Osteoblast (primary cell): ENCODE results near the gene DIP2C. TPM values are rescaled to one million over a fixed set of nuclear protein-coding genes. Genes with fewer than 3 reads are reported as not detected.
A peak's percentile ranks its signal among the peaks of the same experiment; 100 is the strongest.

ENCODE experiments used
- DNase-seq: peaks from one replicate; pipeline ENCODE4 v3.0.0; 2011; ENCODE audit warnings: low spot score, mixed read lengths; ENCODE audit not compliant: insufficient read length; ENCODE audit errors: missing footprints
- H2AFZ ChIP-seq: 2 replicates; pipeline ENCODE4 v1.6.0; 2011; ENCODE audit warnings: mild to moderate bottlenecking, low read length
- H3K27ac ChIP-seq: 2 replicates; pipeline ENCODE4 v1.5.1; 2011; ENCODE audit warnings: mild to moderate bottlenecking, low read depth, low read length, moderate library complexity
- H3K27me3 ChIP-seq: 2 replicates; pipeline ENCODE4 v1.6.0; 2012; ENCODE audit warnings: mild to moderate bottlenecking, control low read depth, inconsistent platforms, low read length, moderate library complexity; ENCODE audit not compliant: insufficient read depth
- H3K36me3 ChIP-seq: 2 replicates; pipeline ENCODE4 v1.5.1; 2011; ENCODE audit warnings: mild to moderate bottlenecking, low read length, control low read depth, moderate library complexity; ENCODE audit not compliant: insufficient read depth
- H3K4me1 ChIP-seq: 2 replicates; pipeline ENCODE4 v1.5.1; 2011; ENCODE audit warnings: mild to moderate bottlenecking, low read length, control low read depth, moderate library complexity; ENCODE audit not compliant: insufficient read depth
- H3K4me2 ChIP-seq: 2 replicates; pipeline ENCODE4 v1.6.0; 2011; ENCODE audit warnings: mild to moderate bottlenecking, low read length; ENCODE audit not compliant: insufficient read depth
- H3K4me3 ChIP-seq: fragments of 200-600 bp; sonication (generic); 3 replicates; pipeline ENCODE4 v1.5.1; 2012; ENCODE audit warnings: mild to moderate bottlenecking, low read length, inconsistent platforms; ENCODE audit not compliant: insufficient read depth
- H3K79me2 ChIP-seq: 2 replicates; pipeline ENCODE4 v1.6.0; 2012; ENCODE audit warnings: mild to moderate bottlenecking, low read length, control low read depth, inconsistent platforms; ENCODE audit not compliant: insufficient read depth
- H3K9me3 ChIP-seq: 2 replicates; pipeline ENCODE4 v1.5.1; 2011; ENCODE audit warnings: low read depth, low read length, control low read depth
- H4K20me1 ChIP-seq: 2 replicates; pipeline ENCODE4 v1.6.0; 2012; ENCODE audit warnings: mild to moderate bottlenecking, low read length, control low read depth; ENCODE audit not compliant: insufficient read depth
- CTCF ChIP-seq: IDR thresholded peaks from 2 replicates; pipeline ENCODE4 v1.5.1; 2011; ENCODE audit warnings: mild to moderate bottlenecking, low read depth, low read length, moderate library complexity; ENCODE audit errors: extremely low read depth
- total RNA-seq: library from RNA; depleted of rRNA; stranded (reverse); fragments of >200 nt; gene quantifications from 2 replicates; pipeline ENCODE4 v1.2.3, GENCODE V29; 2012

Gene DIP2C
- total RNA-seq, 1 donor, result 36.9 TPM

- peak; percentile 79 for DNase-seq
These were observed 372.1 kb downstream of the DIP2C start for GRCh38 chr10:317271-317769.

GRCh38 chr10:316390-316789 is 373.1 kb downstream of the DIP2C start:
- Histone ChIP-seq H3K4me3 (no peak overlapping the region), H3K27me3 (no peaks in the 10 kb centered on the region), H3K4me2 (no peak overlapping the region), H4K20me1 (no peaks in the 10 kb centered on the region), H3K4me1 (no peaks in the 10 kb centered on the region), H2AFZ (no peak overlapping the region), H3K36me3 (peaks cover 29% of the 10 kb centered on the region), H3K79me2 (no peaks in the 10 kb centered on the region), H3K27ac (no peak overlapping the region), H3K9me3 (no peaks in the 10 kb centered on the region)
- TF ChIP-seq CTCF, result no peak
- no peak for DNase-seq

More at GRCh38 chr10:317271-317769, 372.1 kb downstream of the DIP2C start:
- Histone ChIP-seq H3K4me2 (no peak overlapping the region), H2AFZ (no peak overlapping the region), H3K4me3 (no peak overlapping the region), H3K36me3 (peaks cover 29% of the 10 kb centered on the region), H3K27me3 (no peaks in the 10 kb centered on the region), H4K20me1 (no peaks in the 10 kb centered on the region), H3K9me3 (no peaks in the 10 kb centered on the region), H3K79me2 (no peaks in the 10 kb centered on the region), H3K27ac (no peak overlapping the region), H3K4me1 (no peaks in the 10 kb centered on the region)
- no peak for TF ChIP-seq CTCF

GRCh38 chr10:314871-315270 is 374.6 kb downstream of the DIP2C start:
- Histone ChIP-seq H3K9me3 (no peaks in the 10 kb centered on the region), H3K4me2 (no peak overlapping the region), H3K4me1 (peaks cover 3% of the 10 kb centered on the region), H3K36me3 (peaks cover 24% of the 10 kb centered on the region), H3K4me3 (no peak overlapping the region), H2AFZ (no peak overlapping the region), H4K20me1 (peaks cover 5% of the 10 kb centered on the region), H3K27me3 (no peaks in the 10 kb centered on the region), H3K79me2 (no peaks in the 10 kb centered on the region), H3K27ac (no peak overlapping the region)
- no peak for TF ChIP-seq CTCF
- no peak for DNase-seq

- Histone ChIP-seq H3K27ac (no peak overlapping the region), H3K27me3 (no peaks in the 10 kb centered on the region)
These were observed 375.1 kb downstream of the DIP2C start for GRCh38 chr10:314381-314780.

More at GRCh38 chr10:314381-314780, 375.1 kb downstream of the DIP2C start:
- Histone ChIP-seq H3K9me3 (no peaks in the 10 kb centered on the region), H3K4me2 (no peak overlapping the region), H3K36me3 (peaks cover 28% of the 10 kb centered on the region), H3K4me3 (no peak overlapping the region), H3K79me2 (no peaks in the 10 kb centered on the region), H4K20me1 (peaks cover 5% of the 10 kb centered on the region), H3K4me1 (peaks cover 3% of the 10 kb centered on the region), H2AFZ (no peak overlapping the region)
- no peak for TF ChIP-seq CTCF
- no peak for DNase-seq
